Tibial nerve (tissue), 4 donors: ENCODE results near the gene RPL27. TPM values are rescaled to one million over a fixed set of nuclear protein-coding genes. Genes with fewer than 3 reads are reported as not detected.
A peak's percentile ranks its signal among the peaks of the same experiment; 100 is the strongest.
"Not testable (repeated sequence)": the region's sequence is repeated elsewhere in the genome, so short reads cannot be mapped to it uniquely, and the experiment has no call there.

Experiments used
- DNase-seq, 2 donors: peaks; one replicate each; pipeline ENCODE4 v3.0.0-alpha.2; 2019; ENCODE audit warnings: low spot score in 2 of 2
- H3K27ac ChIP-seq, 4 donors: fragments of 200-600 bp; sonication (generic) in 3 of 4; one replicate each; pipeline ENCODE4 v1.5.1; 2017 to 2019; ENCODE audit warnings: mild to moderate bottlenecking in 1 of 4
- H3K27me3 ChIP-seq, 2 donors: fragments of 200-600 bp; sonication (generic) in 1 of 2; one replicate each; pipeline versions ENCODE4 v1.5.1 to v1.6.0; 2017 to 2019
- H3K36me3 ChIP-seq, 3 donors: fragments of 200-600 bp; sonication (generic); one replicate each; pipeline ENCODE4 v1.5.1; 2018 to 2019
- H3K4me1 ChIP-seq, 4 donors: fragments of 200-600 bp; sonication (generic) in 3 of 4; one replicate each; pipeline ENCODE4 v1.5.1; 2017 to 2019
- H3K4me3 ChIP-seq, 4 donors: fragments of 200-600 bp; sonication (generic) in 3 of 4; one replicate each; pipeline ENCODE4 v1.5.1; 2017 to 2019; ENCODE audit warnings: mild to moderate bottlenecking in 1 of 4, moderate library complexity in 1 of 4
- H3K9me3 ChIP-seq, 4 donors: fragments of 200-600 bp; sonication (generic) in 3 of 4; one replicate each; pipeline ENCODE4 v1.5.1; 2017 to 2019
- CTCF ChIP-seq, 5 experiments: fragments of 200-600 bp in 3 of 5; fragments of 450-650 bp in 2 of 5; sonication (generic) in 3 of 5; IDR thresholded peaks; one replicate each; pipeline ENCODE4 v1.5.1; 2016 to 2019; ENCODE audit warnings: antibody characterized with exemption in 5 of 5, mild to moderate bottlenecking in 3 of 5, moderate library complexity in 2 of 5
- EP300 ChIP-seq, 2 donors: sonication (generic); formaldehyde crosslinking; IDR thresholded peaks; one replicate each; pipeline ENCODE4 v1.6.1; 2017; ENCODE audit warnings: antibody characterized with exemption in 2 of 2, mild to moderate bottlenecking in 1 of 2
- POLR2A ChIP-seq, 2 donors: fragments of 450-650 bp; IDR thresholded peaks; one replicate each; pipeline ENCODE4 v1.6.1; 2017; ENCODE audit warnings: antibody characterized with exemption in 2 of 2, mild to moderate bottlenecking in 2 of 2, moderate library complexity in 2 of 2
- WGBS, 2 donors: methylation state at CpG; one replicate each; pipeline ENCODE4 v1.1.5; 2018; 5-methylcytosine and 5-hydroxymethylcytosine counted together
- total RNA-seq, 4 donors: library from RNA; depleted of rRNA; stranded (reverse); fragments of >200 nt; gene quantifications; one replicate each; pipeline ENCODE4 v1.1.0, GENCODE V29; 2016

Gene RPL27
- total RNA-seq, 4 donors from 2014 or later = 500 to 1,072 (median 818) TPM

- H3K4me1 ChIP-seq = peaks cover 0 to 35% (median 15%) of the 10 kb centered on the region in 4 donors
- no peaks in the 10 kb centered on the region for H3K9me3 ChIP-seq
- H3K4me3 ChIP-seq = peak overlapping the region in 3 of 4 donors; percentile 51 to 74 (median 71)
- H3K27ac ChIP-seq = peak overlapping the region; percentile 67 to 91 (median 84)
- TF ChIP-seq CTCF (IDR thresholded peaks at IDR 0.05) (no peak), POLR2A (IDR thresholded peaks at IDR 0.05) (no peak), EP300 (IDR thresholded peaks at IDR 0.05) (no peak)
- H3K36me3 ChIP-seq = peaks cover 0 to 47% (median 15%) of the 10 kb centered on the region in 3 donors
- whole genome bisulfite sequencing, 2 donors = 18 to 33% methylated on average over 5 of the region's 5 CpGs
- DNase-seq = no peak
- H3K27me3 ChIP-seq = no peaks in the 10 kb centered on the region
These were observed 732 bp upstream of the RPL27 start for GRCh38 chr17:42997390-42997983.

DNA sequence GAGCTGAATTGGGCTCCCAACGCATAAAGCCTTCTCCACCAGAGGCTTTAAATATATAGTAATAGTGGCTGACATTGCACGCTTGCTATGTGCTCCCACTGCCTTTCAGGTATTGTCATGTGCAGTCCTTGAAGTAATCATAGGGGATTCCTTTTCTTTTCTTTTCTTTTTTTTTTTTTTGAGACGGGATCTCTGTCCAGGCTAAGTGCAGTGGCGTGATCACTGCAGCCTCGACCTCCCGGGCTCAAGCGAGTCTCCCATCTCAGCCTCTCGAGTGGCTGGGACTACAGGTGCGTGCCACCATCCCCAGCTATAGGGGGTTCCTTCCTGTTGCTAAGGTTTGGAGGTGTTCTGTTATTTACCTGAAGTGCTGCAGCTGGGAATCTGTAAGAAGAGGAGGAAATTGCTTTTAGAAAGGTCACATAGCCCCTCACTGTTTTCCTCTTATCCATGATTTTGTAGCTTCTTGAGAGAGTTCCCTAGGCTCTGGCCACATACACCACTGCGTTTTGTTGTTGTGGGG, 845 bp downstream of the RPL27 start:
- Histone ChIP-seq H3K27ac (peak overlapping the region; percentile 40 to 91 (median 88)), H3K4me3 (peak overlapping the region; percentile 51 to 79 (median 72)), H3K27me3 (no peaks in the 10 kb centered on the region), H3K36me3 (peaks cover 0 to 49% (median 26%) of the 10 kb centered on the region in 3 donors), H3K9me3 (no peaks in the 10 kb centered on the region), H3K4me1 (peaks cover 0 to 35% (median 15%) of the 10 kb centered on the region in 4 donors)
- WGBS, 2 donors = 15 to 19% methylated on average over 10 of the region's 10 CpGs
- no peak for DNase-seq
- TF ChIP-seq CTCF (IDR thresholded peaks at IDR 0.05) = no peak
- no peak for TF ChIP-seq EP300 (IDR thresholded peaks at IDR 0.05)
- TF ChIP-seq POLR2A (IDR thresholded peaks at IDR 0.05) = no peak

- peaks cover 0 to 51% (median 26%) of the 10 kb centered on the region in 3 donors for H3K36me3 ChIP-seq
- H3K27ac ChIP-seq = not testable (repeated sequence)
These were observed 2.7 kb downstream of the RPL27 start for GRCh38 chr17:43000894-43001293.

GRCh38 chr17:43003542-43004172, 5.4 kb downstream of the RPL27 start:
- H3K9me3 ChIP-seq = no peaks in the 10 kb centered on the region
- H3K36me3 ChIP-seq = peaks cover 0 to 51% (median 26%) of the 10 kb centered on the region in 3 donors
- WGBS, 2 donors = 84 to 89% methylated on average over 5 of the region's 5 CpGs
- TF ChIP-seq CTCF (IDR thresholded peaks at IDR 0.05) = no peak
- H3K27me3 ChIP-seq = no peaks in the 10 kb centered on the region
- no peak for DNase-seq
- H3K27ac ChIP-seq = no peak overlapping the region
- peaks cover 0 to 43% (median 21%) of the 10 kb centered on the region in 4 donors for H3K4me1 ChIP-seq
- no peak overlapping the region for H3K4me3 ChIP-seq

More at GRCh38 chr17:43000894-43001293, 2.7 kb downstream of the RPL27 start:
- peaks cover 0 to 35% (median 15%) of the 10 kb centered on the region in 4 donors for H3K4me1 ChIP-seq
- H3K9me3 ChIP-seq, H3K4me3 ChIP-seq, H3K27me3 ChIP-seq, DNase-seq: not testable (repeated sequence)
- 91 to 92% methylated on average over 13 of the region's 13 CpGs for WGBS, 2 donors

DNA sequence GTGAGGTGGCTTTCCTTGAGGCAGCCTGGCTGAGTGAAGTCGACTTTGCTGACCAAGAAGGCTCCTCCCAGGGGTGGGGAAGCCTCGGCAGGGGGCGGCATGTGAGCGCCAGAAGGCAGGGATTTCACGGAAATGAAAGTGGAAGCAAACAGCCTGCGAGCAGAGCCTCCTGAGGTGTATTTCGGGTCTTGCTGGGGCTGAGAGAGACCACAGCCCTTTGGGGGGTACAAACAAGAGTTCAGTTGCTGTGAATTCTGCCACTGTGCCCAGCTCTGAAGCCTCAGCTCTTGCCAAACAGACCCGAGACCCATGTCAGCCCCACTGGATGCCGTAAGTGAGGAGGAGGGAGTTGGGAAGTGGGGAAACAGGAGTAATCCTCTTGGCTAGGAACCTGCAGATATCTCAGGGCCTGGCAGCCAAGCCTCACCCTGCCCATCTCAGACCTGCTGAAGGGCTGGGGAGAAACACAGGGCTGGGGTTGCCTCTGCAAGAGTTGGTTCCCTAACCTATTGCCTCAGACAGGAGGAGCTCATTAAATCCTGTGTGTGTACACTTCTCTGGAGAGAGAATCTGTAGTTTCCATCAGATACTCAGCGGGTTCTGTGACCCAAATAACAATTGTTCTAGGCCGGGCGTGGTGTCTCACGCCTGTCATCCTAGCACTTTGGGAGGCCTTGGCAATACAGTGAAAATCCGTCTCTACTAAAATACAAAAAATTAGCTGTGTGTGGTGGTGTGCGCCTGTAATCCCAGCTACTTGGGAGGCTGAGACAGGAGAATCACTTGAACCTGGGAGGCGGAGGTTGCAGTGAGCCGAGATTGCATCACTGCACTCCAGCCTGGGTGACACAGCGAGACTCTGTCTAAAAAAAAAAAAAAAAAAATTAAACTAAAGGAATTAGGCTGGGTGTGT, 8.7 kb downstream of the RPL27 start, which contains the start of gene IFI35:
IFI35 (plus strand) TSS at position 146 of the 913 bp plus-strand sequence; CDS start at position 310, 164 bp downstream.
- peak in 1 of 2 donors; percentile 85 for TF ChIP-seq EP300 (IDR thresholded peaks at IDR 0.05)
- peak; percentile 18 to 62 (median 41) for TF ChIP-seq CTCF (IDR thresholded peaks at IDR 0.05)
- TF ChIP-seq POLR2A (IDR thresholded peaks at IDR 0.05) = peak; percentile 43 to 57
- peak within 1 kb of the TSS; percentile 67 to 97 (median 92) for H3K27ac ChIP-seq
- no peaks in the 10 kb centered on the region for H3K9me3 ChIP-seq
- peak; percentile 80 to 83 for DNase-seq
- H3K4me3 ChIP-seq = peak within 1 kb of the TSS; percentile 47 to 89 (median 60)
- 31 to 36% methylated on average over 18 of the region's 18 CpGs for WGBS, 2 donors
- peaks cover 0 to 52% (median 26%) of the 10 kb centered on the region in 4 donors for H3K4me1 ChIP-seq
- H3K27me3 ChIP-seq = no peaks in the 10 kb centered on the region
- H3K36me3 ChIP-seq = peaks cover 0 to 30% (median 17%) of the 10 kb centered on the region in 3 donors
